ENCODE data around the gene TRIM10.

TRIM10 gene

DNA sequence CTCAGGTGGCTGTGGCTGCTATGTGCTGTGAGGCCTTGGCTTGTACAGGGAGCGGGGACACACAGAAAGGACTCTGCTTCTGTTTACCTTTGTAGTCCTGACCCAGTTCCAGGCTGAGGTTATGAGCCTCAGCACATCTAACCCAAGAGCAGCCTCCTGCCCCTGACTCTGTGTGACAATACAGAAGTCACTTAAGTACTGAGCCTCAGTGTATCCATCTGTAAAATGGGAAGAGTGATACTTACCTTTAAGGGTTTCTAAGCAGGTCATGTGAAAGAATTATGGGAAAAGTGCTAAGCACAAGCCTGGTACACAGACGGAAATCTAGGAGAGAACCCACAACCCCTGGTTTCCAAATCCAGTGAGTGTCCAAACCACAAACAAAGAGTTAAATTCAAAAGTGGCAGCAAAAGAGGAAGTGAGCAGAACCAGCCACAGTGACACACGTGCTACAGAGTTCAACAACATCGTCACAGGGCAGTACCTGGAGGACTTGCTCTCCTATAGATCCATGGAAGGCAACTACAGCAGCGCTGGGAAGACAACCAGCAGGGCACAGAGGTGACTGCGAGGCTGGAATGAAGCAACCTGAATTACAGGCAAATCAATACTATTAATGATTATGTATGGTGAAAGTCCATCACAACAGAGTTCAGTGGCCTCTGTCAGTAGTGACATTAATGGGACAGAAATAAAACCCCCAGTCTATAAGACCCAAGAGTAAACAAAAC, 39.7 kb upstream of the TRIM10 start:
- no peaks in the 10 kb centered on the region for H3K27me3 ChIP-seq (replicated peaks; ENCODE audit: insufficient read depth, low read length)
- no peak for TF ChIP-seq EZH2phosphoT487 (IDR thresholded peaks at IDR 0.05; ENCODE audit: low read length)
- no peak for TF ChIP-seq EZH2 (optimal IDR thresholded peaks at IDR 0.05; ENCODE audit: low read depth, low read length)
- TF ChIP-seq, protein P1, sequence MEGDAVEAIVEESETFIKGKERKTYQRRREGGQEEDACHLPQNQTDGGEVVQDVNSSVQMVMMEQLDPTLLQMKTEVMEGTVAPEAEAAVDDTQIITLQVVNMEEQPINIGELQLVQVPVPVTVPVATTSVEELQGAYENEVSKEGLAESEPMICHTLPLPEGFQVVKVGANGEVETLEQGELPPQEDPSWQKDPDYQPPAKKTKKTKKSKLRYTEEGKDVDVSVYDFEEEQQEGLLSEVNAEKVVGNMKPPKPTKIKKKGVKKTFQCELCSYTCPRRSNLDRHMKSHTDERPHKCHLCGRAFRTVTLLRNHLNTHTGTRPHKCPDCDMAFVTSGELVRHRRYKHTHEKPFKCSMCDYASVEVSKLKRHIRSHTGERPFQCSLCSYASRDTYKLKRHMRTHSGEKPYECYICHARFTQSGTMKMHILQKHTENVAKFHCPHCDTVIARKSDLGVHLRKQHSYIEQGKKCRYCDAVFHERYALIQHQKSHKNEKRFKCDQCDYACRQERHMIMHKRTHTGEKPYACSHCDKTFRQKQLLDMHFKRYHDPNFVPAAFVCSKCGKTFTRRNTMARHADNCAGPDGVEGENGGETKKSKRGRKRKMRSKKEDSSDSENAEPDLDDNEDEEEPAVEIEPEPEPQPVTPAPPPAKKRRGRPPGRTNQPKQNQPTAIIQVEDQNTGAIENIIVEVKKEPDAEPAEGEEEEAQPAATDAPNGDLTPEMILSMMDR (IDR thresholded peaks at IDR 0.05; ENCODE audit: low read length), result no peak
- no peaks in the 10 kb centered on the region for H3K9me2 ChIP-seq (replicated peaks; ENCODE audit: insufficient read depth, low read length)

DNA sequence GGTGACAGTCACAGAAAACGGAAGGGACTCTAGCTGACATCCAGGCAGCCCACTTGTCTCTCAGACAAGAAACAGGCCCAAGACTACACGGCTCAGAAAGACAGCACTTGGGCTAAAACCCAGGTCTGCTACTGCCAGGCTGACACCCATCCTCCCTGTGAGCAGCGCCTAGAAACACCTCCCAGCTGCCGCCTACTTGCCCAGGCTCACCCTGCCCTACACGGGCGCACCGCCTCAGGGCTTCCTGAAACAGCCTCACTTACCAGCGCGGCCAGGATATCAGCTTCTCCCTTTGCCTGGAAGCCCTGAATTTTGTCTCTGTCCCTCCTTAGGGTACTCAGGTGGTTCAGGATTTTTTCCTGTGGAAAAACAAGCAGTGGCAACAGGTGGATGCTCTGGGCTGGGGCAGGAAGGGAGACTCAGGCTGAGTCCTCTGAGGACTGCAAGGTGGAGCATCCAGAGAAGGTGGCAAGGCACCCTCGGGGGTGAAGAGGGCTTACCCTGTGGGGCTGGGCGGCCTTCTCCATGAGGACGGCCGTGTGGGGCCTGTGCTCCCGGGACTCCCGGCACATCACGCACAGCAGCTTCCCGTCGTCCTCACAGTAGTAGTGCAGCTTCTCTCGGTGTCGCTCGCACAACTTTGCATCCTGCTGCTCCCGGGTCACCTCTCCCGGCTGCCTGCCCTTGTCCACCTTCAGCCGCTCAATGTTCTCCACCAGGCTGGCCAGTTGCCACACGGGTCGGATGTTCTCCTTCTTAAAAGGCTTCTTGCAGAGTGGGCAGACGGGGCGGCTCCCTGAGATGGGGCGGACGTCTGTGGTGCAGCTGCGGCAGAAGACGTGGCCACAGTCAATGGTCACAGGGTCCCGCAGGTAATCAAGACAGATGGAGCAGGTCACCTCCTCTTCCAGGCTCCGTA, 37.4 kb upstream of the TRIM10 start:
- H3K36me3 ChIP-seq (replicated peaks; ENCODE audit: insufficient read depth, low read length), result no peaks in the 10 kb centered on the region; the same call in none of the 2 replicates
- no peak overlapping the region for H3K4me3 ChIP-seq (ENCODE audit: low read length)
- peaks cover 10% of the 10 kb centered on the region for H3K4me1 ChIP-seq (ENCODE audit: low read length)
- no peaks in the 10 kb centered on the region for H3K9me2 ChIP-seq (replicated peaks; ENCODE audit: insufficient read depth, low read length)
- H3K4me2 ChIP-seq (ENCODE audit: low read depth, low read length), result no peak overlapping the region
- H2AFZ ChIP-seq (ENCODE audit: low read length), result no peak overlapping the region
- H3K27me3 ChIP-seq (replicated peaks; ENCODE audit: insufficient read depth, low read length), result no peaks in the 10 kb centered on the region
- H3K79me2 ChIP-seq (ENCODE audit: low read length), result peaks cover 37% of the 10 kb centered on the region
- TF ChIP-seq, protein P1 (IDR thresholded peaks at IDR 0.05; ENCODE audit: low read length), result no peak
- TF ChIP-seq EZH2phosphoT487 (IDR thresholded peaks at IDR 0.05; ENCODE audit: low read length), result no peak
- TF ChIP-seq EZH2 (optimal IDR thresholded peaks at IDR 0.05; ENCODE audit: low read depth, low read length), result no peak
- H3K9ac ChIP-seq (ENCODE audit: low read length), result no peak overlapping the region
- DNase-seq, result no peak
- H3K9me3 ChIP-seq (replicated peaks; ENCODE audit: insufficient read depth, low read length), result no peaks in the 10 kb centered on the region
- no peak overlapping the region for H3K27ac ChIP-seq (ENCODE audit: low read length)
- H3F3A ChIP-seq (ENCODE audit: insufficient read depth, low read length), result no peaks in the 10 kb centered on the region
- no peaks in the 10 kb centered on the region for H4K20me1 ChIP-seq (ENCODE audit: insufficient read depth, low read length)

More for the DNA sequence above, 39.7 kb upstream of the TRIM10 start:
- Histone ChIP-seq H4K20me1 (ENCODE audit: insufficient read depth, low read length) (peaks cover 4% of the 10 kb centered on the region; the same call in 1 of the 2 replicates), H3K9ac (ENCODE audit: low read length) (no peak overlapping the region), H3K27ac (ENCODE audit: low read length) (no peak overlapping the region), H3K36me3 (replicated peaks; ENCODE audit: insufficient read depth, low read length) (no peaks in the 10 kb centered on the region; the same call in none of the 2 replicates), H3F3A (ENCODE audit: insufficient read depth, low read length) (no peaks in the 10 kb centered on the region), H3K4me1 (ENCODE audit: low read length) (peaks cover 10% of the 10 kb centered on the region), H3K9me3 (replicated peaks; ENCODE audit: insufficient read depth, low read length) (no peaks in the 10 kb centered on the region), H3K4me3 (ENCODE audit: low read length) (no peak overlapping the region), H3K4me2 (ENCODE audit: low read depth, low read length) (0 out of 2 replicates have a peak overlapping the region, but pooled peaks have one; percentile 2), H2AFZ (ENCODE audit: low read length) (no peak overlapping the region), H3K79me2 (ENCODE audit: low read length) (peaks cover 60% of the 10 kb centered on the region)
- DNase-seq, result peak; percentile 21

DNA sequence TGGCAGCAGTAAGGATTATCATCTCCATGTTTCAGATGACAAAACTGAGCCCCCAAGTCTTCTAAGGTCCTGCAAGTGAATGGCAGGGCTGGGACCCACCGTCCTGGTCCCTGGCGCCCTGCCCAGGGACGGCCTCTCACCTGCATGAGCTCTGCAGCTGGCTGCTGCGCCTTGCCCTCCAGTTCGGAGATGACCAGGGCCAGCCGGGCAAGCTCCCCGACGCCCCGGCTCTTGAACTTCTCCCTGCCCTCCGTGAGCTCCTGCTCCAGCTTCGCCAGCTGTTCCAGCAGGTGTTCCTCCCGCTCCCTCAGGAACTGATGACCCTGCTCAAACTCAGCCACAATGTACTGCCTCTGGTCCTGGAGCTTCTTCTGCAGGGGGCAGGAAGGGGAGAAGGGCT, 35.4 kb upstream of the TRIM10 start:
- Histone ChIP-seq H3K4me3 (ENCODE audit: low read length) (no peak overlapping the region), H4K20me1 (ENCODE audit: insufficient read depth, low read length) (no peaks in the 10 kb centered on the region), H3K9me3 (replicated peaks; ENCODE audit: insufficient read depth, low read length) (no peaks in the 10 kb centered on the region), H3K9ac (ENCODE audit: low read length) (no peak overlapping the region), H3K4me1 (ENCODE audit: low read length) (peaks cover 10% of the 10 kb centered on the region), H2AFZ (ENCODE audit: low read length) (no peak overlapping the region), H3K27me3 (replicated peaks; ENCODE audit: insufficient read depth, low read length) (no peaks in the 10 kb centered on the region), H3K9me2 (replicated peaks; ENCODE audit: insufficient read depth, low read length) (no peaks in the 10 kb centered on the region), H3K79me2 (ENCODE audit: low read length) (peaks cover 22% of the 10 kb centered on the region), H3K36me3 (replicated peaks; ENCODE audit: insufficient read depth, low read length) (no peaks in the 10 kb centered on the region; the same call in none of the 2 replicates), H3K27ac (ENCODE audit: low read length) (no peak overlapping the region), H3K4me2 (ENCODE audit: low read depth, low read length) (no peak overlapping the region), H3F3A (ENCODE audit: insufficient read depth, low read length) (no peaks in the 10 kb centered on the region)
- TF ChIP-seq, protein P1 (IDR thresholded peaks at IDR 0.05; ENCODE audit: low read length), result no peak
- TF ChIP-seq EZH2phosphoT487 (IDR thresholded peaks at IDR 0.05; ENCODE audit: low read length), result no peak
- TF ChIP-seq EZH2 (optimal IDR thresholded peaks at IDR 0.05; ENCODE audit: low read depth, low read length), result no peak
- no peak for DNase-seq

Data from MM.1S (cell line).